DMS 273 (cell line): Measurements from ENCODE around the gene LMBR1L.

Source experiments
- DNase-seq: peaks from one replicate; lab custom pipeline; 2025; ENCODE audit not compliant: unreplicated experiment; lab: John Stamatoyannopoulos, UW

Gene LMBR1L

DNA sequence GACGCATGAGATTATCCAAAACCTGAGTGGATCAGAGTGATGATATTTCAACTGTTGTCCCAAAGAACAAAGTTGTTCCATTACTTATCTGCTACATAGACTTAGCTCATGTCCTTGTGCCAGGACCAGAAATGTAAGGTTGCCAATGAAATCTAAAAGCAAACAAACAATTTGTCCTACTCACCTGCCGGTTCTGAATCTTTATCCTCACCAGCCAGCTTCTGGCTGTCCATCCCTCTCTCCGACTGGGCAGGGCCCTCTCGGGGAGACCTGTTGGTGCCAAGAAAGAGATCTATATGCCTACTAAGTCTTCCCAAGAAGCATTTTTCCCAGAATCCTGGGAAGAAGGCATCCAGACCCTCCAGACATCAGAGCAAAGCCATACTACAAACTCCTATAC is 55.6 kb downstream of the LMBR1L start:
- DNase-seq, result no peak

DNA sequence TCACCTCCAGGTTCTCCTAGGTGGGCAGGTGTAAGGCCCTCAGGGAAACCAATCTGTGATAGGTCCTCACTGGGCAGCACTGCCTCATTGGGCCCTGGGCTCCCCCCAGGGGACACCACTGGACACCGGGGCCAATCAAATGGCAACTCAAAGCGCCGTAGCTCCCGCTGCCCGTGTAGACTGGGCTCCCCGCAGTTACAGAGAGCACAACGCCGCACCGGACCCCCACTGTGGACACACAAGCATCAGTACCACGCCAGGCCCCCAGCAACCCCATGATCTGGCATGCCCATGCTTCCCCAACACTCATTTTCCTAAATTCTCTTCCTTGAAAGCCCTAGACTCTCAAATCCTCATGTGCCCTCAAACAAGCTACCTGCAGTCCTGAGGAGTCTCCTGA is 56.1 kb downstream of the LMBR1L start:
- no peak for DNase-seq

DNA sequence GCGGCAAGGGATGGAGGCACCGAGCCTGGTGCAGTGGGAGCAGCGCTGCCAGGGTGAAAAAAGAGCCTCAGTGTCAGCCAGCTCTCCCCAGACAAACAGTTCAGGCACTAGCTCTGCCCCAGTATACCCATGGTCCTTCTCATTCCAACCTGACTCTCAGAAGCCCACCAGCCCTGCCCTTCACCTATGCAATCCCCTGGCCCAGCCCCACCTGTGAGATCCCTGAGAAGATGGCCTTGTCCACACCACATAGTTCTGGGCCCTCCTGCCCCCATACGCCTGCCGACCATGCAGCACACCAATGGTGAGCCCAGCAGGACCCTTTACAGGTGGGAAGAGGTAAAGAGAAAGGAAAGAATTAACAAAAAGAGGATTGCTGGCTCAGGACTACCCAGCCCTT is 56.6 kb downstream of the LMBR1L start:
- DNase-seq, result no peak

DNA sequence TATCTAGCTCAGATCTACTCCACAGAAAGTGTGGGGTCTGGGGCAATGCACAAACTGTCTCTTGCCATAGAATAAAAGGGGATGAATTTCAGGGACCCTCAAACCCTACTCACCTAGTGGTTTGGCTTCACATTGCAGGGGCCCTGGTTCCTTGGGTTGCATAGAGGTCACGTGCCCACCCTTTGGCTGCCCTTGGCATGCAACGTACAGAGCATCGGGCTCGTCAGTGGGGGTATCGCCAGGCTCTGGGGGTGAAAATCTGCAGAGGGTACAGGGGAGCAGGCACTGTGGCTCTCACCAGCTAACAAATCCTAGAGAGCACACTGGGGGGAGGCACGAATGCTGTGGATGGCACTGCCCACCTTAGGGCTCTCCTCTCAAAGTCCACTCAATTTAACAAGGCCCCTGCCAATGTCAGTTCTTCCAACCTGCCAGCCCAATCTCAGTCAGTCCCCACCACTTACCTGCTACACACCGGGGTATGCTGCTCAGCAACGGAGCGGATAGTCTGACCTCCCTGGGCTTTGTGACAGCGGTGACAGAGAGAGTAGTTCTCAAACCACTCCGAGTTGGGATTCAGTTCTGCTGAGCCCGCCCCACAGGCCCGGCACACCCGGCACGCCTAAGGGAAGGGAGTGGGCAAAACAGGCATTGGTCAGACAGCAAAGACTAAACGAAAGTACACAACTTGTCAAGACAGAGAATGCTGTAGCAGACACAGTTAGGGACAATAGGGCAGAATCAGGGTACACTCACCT is 58.0 kb downstream of the LMBR1L start:
- no peak for DNase-seq

DNA sequence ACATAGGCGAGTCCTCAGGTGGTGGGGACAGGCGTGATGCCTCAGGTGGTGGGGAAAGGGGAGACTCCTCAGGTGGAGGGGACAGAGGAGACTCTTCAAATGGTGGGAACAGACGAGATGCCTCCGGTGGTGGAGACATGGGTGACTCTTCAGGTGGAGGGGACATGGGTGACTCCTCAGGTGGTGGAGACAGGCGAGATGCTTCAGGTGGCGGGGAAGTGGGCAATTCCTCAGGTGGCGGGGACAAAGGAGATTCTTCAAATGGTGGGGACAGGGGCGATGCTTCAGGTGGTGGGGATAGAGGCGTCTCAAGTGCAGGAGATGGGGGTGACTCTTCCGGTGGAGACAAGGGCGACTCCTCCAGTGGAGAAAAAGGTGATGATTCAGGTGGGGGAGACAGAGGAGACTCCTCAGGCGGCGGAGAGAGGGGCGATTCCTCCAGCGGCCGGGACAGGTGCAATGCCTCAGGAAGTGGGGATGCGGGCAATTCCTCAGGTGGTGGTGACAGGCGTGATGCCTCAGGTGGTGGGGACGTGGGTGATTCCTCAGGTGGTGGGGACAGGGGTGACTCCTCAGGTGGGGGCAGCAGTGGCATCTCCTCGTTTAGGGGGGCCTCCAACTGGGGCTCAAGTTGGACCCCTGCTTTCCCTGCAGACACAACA is 58.7 kb downstream of the LMBR1L start:
- no peak for DNase-seq

DNA sequence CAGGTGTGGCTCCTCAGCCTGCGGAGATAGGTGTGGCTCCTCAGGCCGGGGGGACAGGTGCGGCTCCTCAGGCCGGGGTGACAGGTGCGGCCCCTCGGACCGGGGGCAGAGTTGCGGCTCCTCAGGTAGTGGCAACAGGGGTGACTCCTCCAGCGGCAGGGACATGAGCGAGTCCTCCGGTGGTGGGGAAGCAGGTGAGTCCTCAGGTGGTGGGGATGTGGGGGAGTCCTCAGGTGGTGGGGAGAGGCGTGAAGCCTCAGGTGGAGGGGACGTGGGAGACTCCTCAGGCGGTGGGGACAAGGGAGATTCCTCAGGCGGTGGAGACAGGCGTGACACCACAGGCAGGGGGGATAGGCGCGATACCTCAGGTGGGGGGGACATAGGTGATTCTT is 59.3 kb downstream of the LMBR1L start:
- DNase-seq, result no peak

DNA sequence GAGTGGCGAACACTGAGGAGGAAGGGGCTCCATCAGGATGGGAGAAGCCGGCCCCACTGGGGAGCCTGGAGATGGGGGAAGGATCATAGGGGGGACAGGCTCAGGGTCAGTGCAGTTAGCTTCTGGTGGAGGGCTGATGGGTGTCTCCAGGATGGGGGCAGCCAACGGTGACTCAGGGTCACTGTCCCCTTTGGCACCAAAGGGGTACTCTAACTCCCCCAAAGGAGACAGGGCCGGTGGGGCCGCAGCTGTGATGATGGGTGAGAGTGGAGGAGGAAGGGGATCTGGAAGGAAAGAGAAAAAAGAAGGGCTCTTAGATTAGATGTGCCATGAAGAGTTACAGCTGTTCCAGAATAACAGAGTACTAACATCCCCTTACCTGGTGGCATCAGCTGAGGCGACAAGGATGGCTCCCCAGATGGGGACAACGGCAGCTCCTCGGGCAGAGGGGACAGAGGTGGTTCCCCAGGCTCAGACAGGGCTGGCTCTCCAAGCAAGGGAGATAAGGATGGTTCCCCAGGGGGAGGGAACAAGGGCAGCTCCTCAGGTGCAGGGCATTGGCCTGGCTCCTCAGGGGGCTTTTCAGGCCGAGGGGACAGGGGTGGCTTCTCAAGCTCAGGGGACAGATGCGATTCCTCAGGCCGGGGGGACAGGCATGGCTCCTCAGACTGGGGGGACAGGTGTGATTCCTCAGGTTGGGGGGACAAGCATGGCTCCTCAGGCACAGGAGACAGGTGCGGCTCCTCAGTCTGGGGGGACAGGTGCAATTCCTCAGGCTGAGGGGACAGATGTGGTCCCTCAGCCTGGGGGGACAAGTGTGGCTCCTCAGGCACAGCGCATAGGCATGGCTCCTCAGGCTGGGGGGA is 59.9 kb downstream of the LMBR1L start:
- DNase-seq, result no peak

DNA sequence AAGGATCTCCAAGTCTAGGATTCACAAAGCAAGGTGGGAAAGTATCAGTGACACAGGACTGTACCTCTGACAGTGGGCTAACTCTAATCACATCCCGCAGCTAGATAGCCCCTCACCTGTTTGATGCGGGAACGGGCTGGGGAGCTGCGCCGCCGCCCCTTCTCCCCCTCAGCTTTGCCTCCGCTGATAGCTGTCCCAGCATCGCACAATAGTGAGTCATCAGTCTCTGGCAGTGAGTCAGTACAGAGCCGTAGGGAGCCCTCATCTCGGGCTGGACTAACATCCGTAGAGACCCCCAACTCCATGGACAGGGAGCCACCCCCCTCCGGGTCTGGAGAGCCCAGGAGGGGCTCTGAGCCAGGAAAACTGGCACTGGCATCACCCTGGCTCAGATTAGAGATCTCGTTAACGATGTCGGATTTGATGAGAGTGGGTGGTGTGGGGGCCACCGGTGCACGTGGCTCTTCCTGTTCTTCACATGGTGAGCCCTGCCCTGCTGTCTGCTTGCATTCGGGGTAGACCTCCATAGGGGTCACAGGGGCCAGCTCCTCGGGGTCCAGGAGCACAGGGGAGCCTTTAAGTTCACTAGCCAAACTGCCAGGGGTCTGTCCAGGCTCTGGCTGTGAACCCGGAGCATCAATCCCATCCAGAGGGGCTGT is 61.0 kb downstream of the LMBR1L start:
- no peak for DNase-seq

DNA sequence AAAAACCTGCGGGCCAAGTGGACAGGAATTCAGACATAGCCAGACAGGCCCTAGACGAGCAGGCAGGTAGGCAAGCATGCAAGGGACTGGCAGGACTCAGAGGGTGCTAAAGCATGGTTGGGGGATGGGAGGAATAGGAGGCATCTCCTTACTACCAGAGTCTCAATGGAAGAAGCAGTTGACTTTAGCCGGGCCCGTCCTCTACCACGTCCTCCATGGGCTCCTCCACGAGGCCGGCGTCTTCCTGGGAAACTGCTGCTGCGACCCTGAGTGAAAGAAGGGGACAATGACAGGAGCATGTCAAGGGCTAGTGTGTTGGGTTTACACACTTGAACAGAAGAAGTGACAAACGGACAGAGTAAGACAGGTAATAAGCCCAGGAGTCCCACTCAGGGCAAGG is 61.7 kb downstream of the LMBR1L start:
- no peak for DNase-seq
